B cell (primary cell): ENCODE measurements around the gene TNFSF12. TPM values are rescaled to one million over a fixed set of nuclear protein-coding genes. Genes with fewer than 3 reads are reported as not detected.
A peak's percentile ranks its signal among the peaks of the same experiment; 100 is the strongest.

ENCODE experiments used
- ATAC-seq: fragments of 200-7000 bp; cut with Tn5 transposase; one replicate; pipeline ENCODE4 v1.10.0; 2021; ENCODE audit warnings: low read depth, mild to moderate bottlenecking, moderate number of reproducible peaks, moderate library complexity
- CTCF ChIA-PET: fragments of 350-600 bp; sonication (Branson Sonifier 250); formaldehyde crosslinking; loops from one replicate; lab custom pipeline; 2021; ENCODE audit warnings: antibody characterized with exemption, inconsistent platforms; lab: Charles Lee
- POLR2A ChIA-PET: fragments of 350-600 bp; sonication (Branson Sonifier 250); formaldehyde crosslinking; loops from one replicate; lab custom pipeline; 2021; ENCODE audit warnings: antibody characterized with exemption; lab: Charles Lee
- DNase-seq: peaks from one replicate; pipeline ENCODE4 v3.0.0; 2013
- H2AFZ ChIP-seq: 2 replicates; pipeline ENCODE4 v1.6.1; 2012; ENCODE audit warnings: mild to moderate bottlenecking, low read depth, low read length; ENCODE audit not compliant: insufficient read depth, poor library complexity, severe bottlenecking
- H3K27ac ChIP-seq, 2 donors: 1 replicate in 1 of 2; 2 replicates in 1 of 2; pipeline ENCODE4 v1.5.1; 2012 to 2013; ENCODE audit warnings: low read length in 2 of 2, mild to moderate bottlenecking in 2 of 2, moderate library complexity in 1 of 2
- H3K27me3 ChIP-seq, 4 experiments: fragments of 200-600 bp in 1 of 4; sonication (generic) in 1 of 4; replicated peaks in 1 of 4; 1 replicate in 2 of 4; 2 replicates in 2 of 4; pipeline versions ENCODE4 v1.6.1 to v1.7.0; 2013 to 2016; ENCODE audit warnings: low read length in 3 of 4, mild to moderate bottlenecking in 2 of 4, mixed read lengths in 1 of 4, moderate library complexity in 1 of 4; ENCODE audit not compliant: insufficient read depth in 4 of 4, control insufficient read depth in 3 of 4; ENCODE audit errors: control extremely low read depth in 1 of 4
- H3K36me3 ChIP-seq, 2 experiments: replicated peaks in 1 of 2; 1 replicate in 1 of 2; 2 replicates in 1 of 2; pipeline versions ENCODE4 v1.6.1 to v1.7.1; 2013; ENCODE audit warnings: low read length in 1 of 2; ENCODE audit not compliant: insufficient read depth in 2 of 2, control insufficient read depth in 1 of 2; ENCODE audit errors: control extremely low read depth in 1 of 2, extremely low read depth in 1 of 2
- H3K4me1 ChIP-seq, 2 donors: fragments of 200-600 bp in 1 of 2; sonication (generic) in 1 of 2; 1 replicate in 1 of 2; 2 replicates in 1 of 2; pipeline versions ENCODE4 v1.5.1 to v1.6.1; 2013 to 2017; ENCODE audit warnings: low read length in 2 of 2; ENCODE audit not compliant: control insufficient read depth in 2 of 2, insufficient read depth in 2 of 2
- H3K4me2 ChIP-seq: replicated peaks from 2 replicates; pipeline ENCODE3; 2012; ENCODE audit warnings: mild to moderate bottlenecking, low read depth, low read length; ENCODE audit not compliant: poor library complexity, severe bottlenecking
- H3K4me3 ChIP-seq, 5 experiments: fragments of 200-600 bp in 1 of 5; sonication (generic) in 1 of 5; 1 replicate in 3 of 5; 2 replicates in 2 of 5; pipeline versions ENCODE4 v1.5.1 to v1.7.0; 2011 to 2016; ENCODE audit warnings: low read length in 4 of 5, mild to moderate bottlenecking in 4 of 5, low read depth in 2 of 5, control low read depth in 1 of 5, moderate library complexity in 1 of 5; ENCODE audit not compliant: insufficient read depth in 1 of 5; ENCODE audit errors: control extremely low read depth in 1 of 5, extremely low read depth in 1 of 5
- H3K79me2 ChIP-seq: fragments of 200-600 bp; sonication (generic); one replicate; pipeline ENCODE4 v1.6.0; 2016; ENCODE audit warnings: low read length; ENCODE audit not compliant: control insufficient read depth, insufficient read depth
- H3K9ac ChIP-seq: fragments of 200-600 bp; sonication (generic); 2 replicates; pipeline ENCODE4 v1.6.1; 2017; ENCODE audit warnings: mild to moderate bottlenecking, low read length, moderate library complexity
- H3K9me3 ChIP-seq, 3 donors: one replicate each; pipeline versions ENCODE4 v1.6.1 to v1.7.1; 2013; ENCODE audit warnings: low read length in 2 of 3; ENCODE audit not compliant: control insufficient read depth in 2 of 3, insufficient read depth in 1 of 3; ENCODE audit errors: control extremely low read depth in 1 of 3
- H4K20me1 ChIP-seq: 2 replicates; pipeline ENCODE4 v1.6.0; 2012; ENCODE audit warnings: mild to moderate bottlenecking, low read length; ENCODE audit not compliant: insufficient read depth, control insufficient read depth, poor library complexity, severe bottlenecking
- H3K27ac Mint-ChIP-seq: one replicate; pipeline ENCODE4 v1.8.0; 2021; ENCODE audit warnings: mixed read lengths
- H3K27me3 Mint-ChIP-seq: one replicate; pipeline ENCODE4 v1.8.0; 2021; ENCODE audit warnings: mixed read lengths
- H3K4me1 Mint-ChIP-seq: one replicate; pipeline ENCODE4 v1.8.0; 2021; ENCODE audit warnings: mixed read lengths
- H3K4me3 Mint-ChIP-seq: one replicate; pipeline ENCODE4 v1.8.0; 2021; ENCODE audit warnings: mixed read lengths
- H3K9me3 Mint-ChIP-seq: one replicate; pipeline ENCODE4 v1.8.0; 2022; ENCODE audit warnings: mixed read lengths; ENCODE audit not compliant: insufficient read depth
- EZH2 ChIP-seq: IDR thresholded peaks from 2 replicates; pipeline ENCODE4 v1.6.1; 2012; ENCODE audit warnings: borderline replicate concordance, low read depth, mild to moderate bottlenecking, moderate library complexity, low read length; ENCODE audit not compliant: insufficient read depth, poor library complexity, severe bottlenecking
- WGBS: methylation state at CpG from one replicate; pipeline ENCODE4 v1.1.5; 2013; ENCODE audit warnings: missing lambda C conversion rate; ENCODE audit not compliant: insufficient coverage; 5-methylcytosine and 5-hydroxymethylcytosine counted together
- intact Hi-C: fragments of 100-400 bp; cut with micrococcal nuclease; formaldehyde crosslinking; loops from one replicate; pipeline ENCODE4 v1.10.0; 2022
- polyA plus RNA-seq: library from polyadenylated mRNA; depleted of rRNA; stranded (reverse); fragments of >200 nt; gene quantifications from 2 replicates; pipeline ENCODE4 v1.2.3, GENCODE V29; 2012
- total RNA-seq, 2 donors: library from RNA; stranded (reverse); fragments of 120-200 nt in 1 of 2; gene quantifications; 1 replicate in 1 of 2; 2 replicates in 1 of 2; pipeline versions ENCODE4 v1.2.3 to v1.2.4, GENCODE V29; 2013 to 2022
- TF ChIP-seq, protein P1 (sequence below): fragments of 200-600 bp; IDR thresholded peaks from one replicate; pipeline ENCODE4 v1.8.0; 2022; ENCODE audit warnings: antibody characterized with exemption, mild to moderate bottlenecking

TNFSF12 gene
- total and polyA plus RNA-seq, 2 donors (not counting 1 experiment from before 2014, with no cell fraction given): 40.6 to 53.4 TPM

- peak overlapping the region; percentile 9 to 95 (median 60) for H3K4me3 ChIP-seq
- peaks cover 61% of the 10 kb centered on the region for H3K4me1 Mint-ChIP-seq
- H3K27me3 ChIP-seq: no peaks in the 10 kb centered on the region
- H3K27ac ChIP-seq: peak overlapping the region; percentile 97
- peaks cover 17% of the 10 kb centered on the region for H4K20me1 ChIP-seq
- POLR2A ChIA-PET: interaction anchor here (0.6 to 4.3 kb wide), 11 partner anchors 7 to 128 kb away, joined by 3 to 32 read pairs (median 6); partner anchors contain the start of genes MPDU1, POLR2A, TP53 and ZBTB4
- ATAC-seq (no peak), DNase-seq (peak; percentile 29)
- 54% methylated on average over 6 of the region's 18 CpGs for WGBS
- H3K4me3 Mint-ChIP-seq: peak overlapping the region; percentile 97
- intact Hi-C loops: loop anchor here (5.0 kb wide), 1 partner anchor 322 kb away; the partner anchor contains the start of gene PHF23
- H3K79me2 ChIP-seq: peaks cover 40% of the 10 kb centered on the region
- H3K9me3 ChIP-seq: no peaks in the 10 kb centered on the region
- H3K36me3 ChIP-seq: peaks cover 2 to 17% of the 10 kb centered on the region in 2 experiments
- peak overlapping the region; percentile 78 for H3K9ac ChIP-seq
- peak overlapping the region; percentile 92 for H2AFZ ChIP-seq
- peak overlapping the region; percentile 96 for H3K4me2 ChIP-seq
- no peaks in the 10 kb centered on the region for H3K9me3 Mint-ChIP-seq
- CTCF ChIA-PET: interaction anchor here (0.6 to 25.0 kb wide), 27 partner anchors 10 to 423 kb away, joined by 3 to 666 read pairs (median 9); partner anchors contain the start of genes CD68, FXR2, MPDU1 and SLC2A4
- H3K4me1 ChIP-seq: peaks cover 41 to 61% of the 10 kb centered on the region in 2 donors
- H3K27ac Mint-ChIP-seq: peak overlapping the region; percentile 98
- no peaks in the 10 kb centered on the region for H3K27me3 Mint-ChIP-seq
- no peak for TF ChIP-seq EZH2
- TF ChIP-seq, protein P1, sequence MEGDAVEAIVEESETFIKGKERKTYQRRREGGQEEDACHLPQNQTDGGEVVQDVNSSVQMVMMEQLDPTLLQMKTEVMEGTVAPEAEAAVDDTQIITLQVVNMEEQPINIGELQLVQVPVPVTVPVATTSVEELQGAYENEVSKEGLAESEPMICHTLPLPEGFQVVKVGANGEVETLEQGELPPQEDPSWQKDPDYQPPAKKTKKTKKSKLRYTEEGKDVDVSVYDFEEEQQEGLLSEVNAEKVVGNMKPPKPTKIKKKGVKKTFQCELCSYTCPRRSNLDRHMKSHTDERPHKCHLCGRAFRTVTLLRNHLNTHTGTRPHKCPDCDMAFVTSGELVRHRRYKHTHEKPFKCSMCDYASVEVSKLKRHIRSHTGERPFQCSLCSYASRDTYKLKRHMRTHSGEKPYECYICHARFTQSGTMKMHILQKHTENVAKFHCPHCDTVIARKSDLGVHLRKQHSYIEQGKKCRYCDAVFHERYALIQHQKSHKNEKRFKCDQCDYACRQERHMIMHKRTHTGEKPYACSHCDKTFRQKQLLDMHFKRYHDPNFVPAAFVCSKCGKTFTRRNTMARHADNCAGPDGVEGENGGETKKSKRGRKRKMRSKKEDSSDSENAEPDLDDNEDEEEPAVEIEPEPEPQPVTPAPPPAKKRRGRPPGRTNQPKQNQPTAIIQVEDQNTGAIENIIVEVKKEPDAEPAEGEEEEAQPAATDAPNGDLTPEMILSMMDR: no peak
Observed at GRCh38 chr17:7559320-7560171, 10.7 kb downstream of the TNFSF12 start.
